ENCODE measurements around the gene TOX3. TPM values are rescaled to one million over a fixed set of nuclear protein-coding genes. Genes with fewer than 3 reads are reported as not detected.

TOX3 gene
- total RNA-seq, 1 donor, result not detected

- TF ChIP-seq CTCF (IDR thresholded peaks at IDR 0.05; ENCODE audit: insufficient read depth, low read length), result no peak
- H3K4me3 ChIP-seq (ENCODE audit: low read depth, low read length), result no peak overlapping the region
- DNase-seq (ENCODE audit: low read depth), result no peak
Observed at GRCh38 chr16:52465711-52466267, 81.2 kb downstream of the TOX3 start.

- DNase-seq (ENCODE audit: low read depth), result no peak
- H3K4me3 ChIP-seq (ENCODE audit: low read depth, low read length), result no peak overlapping the region
- no peak for TF ChIP-seq CTCF (IDR thresholded peaks at IDR 0.05; ENCODE audit: insufficient read depth, low read length)
Observed at GRCh38 chr16:52463904-52464303, 83.0 kb downstream of the TOX3 start.

- H3K4me3 ChIP-seq (ENCODE audit: low read depth, low read length), result no peak overlapping the region
- DNase-seq (ENCODE audit: low read depth), result no peak
- no peak for TF ChIP-seq CTCF (IDR thresholded peaks at IDR 0.05; ENCODE audit: insufficient read depth, low read length)
Observed at GRCh38 chr16:52462816-52463215, 84.1 kb downstream of the TOX3 start.

GRCh38 chr16:52460639-52461178 lies 86.2 kb downstream of the TOX3 start:
- TF ChIP-seq CTCF (IDR thresholded peaks at IDR 0.05; ENCODE audit: insufficient read depth, low read length), result no peak
- DNase-seq (ENCODE audit: low read depth), result no peak
- no peak overlapping the region for H3K4me3 ChIP-seq (ENCODE audit: low read depth, low read length)

- TF ChIP-seq CTCF (IDR thresholded peaks at IDR 0.05; ENCODE audit: insufficient read depth, low read length), result no peak
- no peak for DNase-seq (ENCODE audit: low read depth)
Observed at GRCh38 chr16:52456368-52456767, 90.6 kb downstream of the TOX3 start.

GRCh38 chr16:52455549-52456277 lies 91.2 kb downstream of the TOX3 start:
- no peak overlapping the region for H3K4me3 ChIP-seq (ENCODE audit: low read depth, low read length)
- TF ChIP-seq CTCF (IDR thresholded peaks at IDR 0.05; ENCODE audit: insufficient read depth, low read length), result no peak
- DNase-seq (ENCODE audit: low read depth), result no peak

More at GRCh38 chr16:52456368-52456767, 90.6 kb downstream of the TOX3 start:
- no peak overlapping the region for H3K4me3 ChIP-seq (ENCODE audit: low read depth, low read length)

Data from fibroblast of the aortic adventitia (primary cell).